ENCODE measurements around the gene DMD. TPM values are rescaled to one million over a fixed set of nuclear protein-coding genes. Genes with fewer than 3 reads are reported as not detected.

Gene DMD
- total RNA-seq, 1 donor from 2014 or later: 194 TPM

DNA sequence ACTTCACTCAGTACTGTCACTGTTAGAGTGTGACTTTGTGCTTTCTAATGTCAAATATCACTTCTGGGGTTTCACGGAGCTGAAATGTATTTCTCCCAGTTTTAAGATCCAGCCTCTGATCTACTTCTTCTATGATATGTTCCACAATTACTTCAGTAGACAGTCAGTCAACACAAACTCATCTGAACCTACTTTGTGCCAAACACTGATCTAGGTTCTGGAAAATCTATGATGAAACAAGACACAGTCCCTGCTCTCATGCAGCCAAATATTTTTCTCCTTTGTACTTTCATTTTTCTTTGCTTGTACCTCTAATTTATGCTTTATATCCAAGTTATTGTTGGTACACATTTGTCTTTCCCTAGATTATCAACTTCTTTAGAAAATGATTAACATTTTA lies 1498.2 kb downstream of the DMD start:
- DNase-seq (ENCODE audit: low spot score): no peak

DNA sequence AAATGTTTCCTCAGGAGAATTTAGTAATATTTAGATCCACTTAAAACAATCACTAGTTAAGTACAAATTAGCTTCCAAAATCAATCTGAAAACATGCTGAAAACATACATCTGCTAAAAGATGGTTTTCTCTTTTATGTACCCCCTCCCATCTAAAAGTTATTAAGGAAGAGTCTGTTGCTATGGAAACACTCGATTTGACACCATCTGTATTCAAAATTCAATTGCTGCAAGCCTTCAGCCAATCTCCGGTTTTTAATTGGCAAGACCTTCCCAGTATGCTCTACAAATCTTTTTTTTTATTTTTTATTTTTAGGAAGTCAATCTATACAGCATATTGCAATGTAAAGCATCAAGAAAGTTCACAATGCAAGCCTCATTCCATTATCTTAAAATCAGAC lies 1500.2 kb downstream of the DMD start:
- no peak for DNase-seq (ENCODE audit: low spot score)

DNA sequence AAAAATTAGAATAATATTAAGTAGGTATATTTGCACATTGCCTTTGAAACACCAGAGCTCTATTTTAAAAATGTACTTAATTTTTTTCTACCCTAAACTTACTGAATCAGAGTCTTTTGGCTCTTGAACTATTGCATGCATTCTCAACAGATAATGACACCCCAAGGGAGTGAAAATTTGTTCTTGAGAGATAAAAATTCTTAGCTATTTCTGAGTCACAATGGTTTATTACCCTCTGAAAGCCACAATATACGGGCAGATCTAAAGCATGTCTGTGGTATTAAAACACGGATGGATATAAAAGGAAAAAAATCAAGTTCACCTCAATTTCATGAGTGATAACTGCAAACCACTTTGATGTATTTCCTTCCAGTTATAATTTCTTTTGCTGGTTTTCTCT lies 1503.2 kb downstream of the DMD start:
- DNase-seq (ENCODE audit: low spot score): peak; percentile 46

DNA sequence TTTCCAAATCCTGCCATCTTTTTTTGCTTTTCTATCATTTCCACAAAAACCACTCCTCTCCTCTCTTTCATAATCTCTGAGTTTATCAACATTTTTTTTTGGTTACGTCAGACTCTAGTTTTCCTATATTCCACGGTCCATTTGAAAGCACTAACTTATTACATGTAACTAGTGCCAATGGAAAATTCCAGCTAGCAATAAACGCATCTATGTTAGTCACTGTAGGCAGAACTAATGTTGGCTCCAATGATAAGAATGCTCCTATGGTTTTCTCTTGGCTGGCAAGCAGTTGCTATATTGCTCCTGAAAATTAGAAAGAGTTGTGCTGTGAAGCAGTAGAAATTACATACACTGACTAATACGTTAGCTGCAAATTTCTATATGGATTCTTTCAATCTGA lies 1504.9 kb downstream of the DMD start:
- peak; percentile 2 for DNase-seq (ENCODE audit: low spot score)

DNA sequence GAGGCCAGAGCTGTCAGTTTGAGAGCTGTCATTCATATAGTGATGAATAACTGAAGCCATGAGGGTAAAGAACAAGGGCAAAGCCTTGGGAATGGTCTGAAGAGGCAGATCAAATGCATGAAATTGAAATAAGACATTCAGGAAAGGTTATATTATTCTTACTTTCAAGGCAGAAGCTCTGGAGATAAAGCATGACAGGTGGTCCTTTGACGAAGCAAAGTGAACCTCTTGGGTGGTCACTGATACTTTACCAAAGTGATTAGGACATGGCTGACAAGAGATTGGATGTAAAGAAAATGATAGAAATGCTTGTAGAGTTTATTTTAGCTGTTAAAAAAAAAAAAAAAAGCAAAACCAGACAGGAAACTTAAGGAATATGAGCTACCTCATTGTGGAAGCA lies 1505.5 kb downstream of the DMD start:
- DNase-seq (ENCODE audit: low spot score): no peak

DNA sequence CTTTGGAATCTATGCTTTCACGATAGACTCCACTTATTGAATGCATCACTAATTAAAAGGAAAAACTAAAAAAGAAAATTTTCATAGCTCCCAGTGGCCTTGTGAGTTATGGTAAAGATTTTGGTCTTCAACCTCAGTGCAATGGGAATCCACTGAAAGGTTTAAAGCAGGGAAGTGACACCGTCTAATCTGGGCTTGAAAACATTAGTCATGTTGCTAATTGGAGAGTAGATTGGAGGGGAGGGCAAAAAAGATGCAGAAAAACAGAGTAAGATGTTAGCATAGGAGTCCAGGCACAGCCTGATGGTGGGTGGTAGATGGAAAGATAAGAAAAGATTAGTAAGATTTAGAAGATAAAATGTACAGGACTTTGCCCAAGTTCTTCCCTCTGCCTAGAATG lies 1506.4 kb downstream of the DMD start:
- no peak for DNase-seq (ENCODE audit: low spot score)

DNA sequence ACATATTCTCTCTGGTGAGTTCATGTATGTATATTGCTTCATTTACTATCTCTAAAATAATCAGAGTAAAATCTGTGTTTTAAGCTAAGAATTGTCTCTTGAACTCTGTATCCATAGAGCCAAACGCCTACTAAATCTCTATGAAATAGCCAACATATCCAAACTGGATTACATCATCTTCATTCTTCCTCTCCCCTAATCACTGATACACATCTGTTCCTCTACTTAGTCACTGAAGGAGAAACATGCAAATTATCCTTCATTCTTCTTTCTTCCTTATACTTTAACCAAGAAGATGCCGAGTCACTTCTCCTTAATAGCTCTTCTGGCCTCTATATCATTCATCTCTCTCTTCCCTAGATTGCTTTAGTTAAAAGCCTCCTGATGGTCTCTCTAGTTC lies 1509.1 kb downstream of the DMD start:
- no peak for DNase-seq (ENCODE audit: low spot score)

DNA sequence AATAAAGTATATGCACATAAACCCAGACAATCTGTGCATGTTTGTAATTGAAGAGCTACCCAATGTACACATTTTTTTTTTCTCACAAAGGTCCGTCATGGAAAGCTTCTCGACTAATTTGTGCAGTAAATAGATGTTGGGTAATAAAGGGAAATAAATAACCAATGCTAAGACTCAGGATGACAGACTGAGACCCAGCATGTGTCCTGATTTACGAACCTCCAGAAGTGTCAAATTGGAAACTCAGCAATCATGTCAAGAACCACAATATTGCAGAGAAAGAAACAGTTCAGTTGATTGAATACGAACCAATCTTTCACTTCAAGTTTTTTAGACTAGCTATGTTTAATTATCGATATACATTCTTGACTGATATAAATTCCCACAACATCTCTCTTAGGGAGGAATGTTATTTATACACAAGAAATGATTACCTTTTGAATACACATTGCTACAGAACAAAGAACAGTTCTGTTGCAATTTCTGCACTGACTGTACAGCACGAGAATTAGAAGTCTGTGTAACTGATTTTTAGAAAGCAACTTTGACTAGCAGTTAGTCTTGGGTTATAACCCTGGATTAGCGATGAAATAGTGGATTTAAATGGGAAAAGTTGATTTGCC lies 1513.9 kb downstream of the DMD start:
- no peak for DNase-seq (ENCODE audit: low spot score)

DNA sequence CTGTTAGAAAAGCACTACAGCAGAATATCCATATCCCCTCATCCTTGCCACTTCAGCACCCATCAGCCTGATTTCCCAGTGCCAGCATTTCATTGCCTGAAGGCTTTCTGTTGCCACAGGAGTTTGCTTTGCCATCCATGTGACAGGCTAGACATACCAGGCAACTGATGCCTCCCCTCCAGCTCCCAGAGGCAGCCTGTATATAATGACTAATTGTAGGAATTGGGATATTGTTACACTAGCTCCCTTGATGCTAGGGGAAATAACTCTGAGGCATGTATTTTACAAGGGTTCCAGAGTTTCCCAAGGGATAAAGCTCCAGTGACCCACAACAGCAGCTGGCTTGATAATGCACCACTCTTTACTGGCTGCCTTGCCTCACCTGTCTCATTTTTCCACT lies 1531.5 kb downstream of the DMD start:
- no peak for DNase-seq (ENCODE audit: low spot score)

DNA sequence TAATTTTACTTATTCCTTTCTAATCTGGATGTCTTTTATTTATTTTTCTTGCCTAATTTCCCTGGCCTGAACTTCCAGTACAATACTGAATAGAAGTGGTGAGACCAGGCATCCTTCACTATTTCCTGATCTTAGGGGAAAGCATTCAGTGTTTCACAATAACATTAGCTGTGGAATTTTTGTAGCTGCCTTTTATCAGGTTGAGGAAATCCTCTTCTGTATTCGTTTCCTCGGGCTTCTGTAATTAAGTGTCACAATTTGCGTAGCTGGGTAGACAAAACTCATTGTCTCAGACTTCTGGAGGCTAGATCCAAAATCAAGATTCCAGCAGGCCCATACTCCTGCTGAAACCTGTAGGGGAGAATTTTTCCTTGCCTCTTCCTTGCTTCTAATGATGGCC lies 1541.1 kb downstream of the DMD start:
- no peak for DNase-seq (ENCODE audit: low spot score)

DNA sequence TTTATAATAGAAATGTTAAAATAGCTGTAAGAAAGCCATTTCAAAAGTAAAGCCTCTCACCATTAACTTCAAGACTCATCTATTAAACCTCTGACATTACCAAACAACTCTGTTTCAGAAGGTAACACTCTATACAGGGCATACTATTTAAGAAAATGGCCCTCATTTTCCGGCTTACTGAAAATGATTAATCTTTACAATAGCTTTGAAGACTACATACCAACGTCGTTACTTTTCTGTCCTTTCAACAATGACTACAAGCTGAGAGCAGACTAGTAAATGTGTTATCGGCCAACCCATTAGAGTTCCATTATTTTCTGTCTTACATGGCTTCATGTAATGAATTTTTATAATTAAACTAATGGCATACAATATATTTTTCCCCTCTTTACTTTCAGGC lies 1545.9 kb downstream of the DMD start:
- no peak for DNase-seq (ENCODE audit: low spot score)

DNA sequence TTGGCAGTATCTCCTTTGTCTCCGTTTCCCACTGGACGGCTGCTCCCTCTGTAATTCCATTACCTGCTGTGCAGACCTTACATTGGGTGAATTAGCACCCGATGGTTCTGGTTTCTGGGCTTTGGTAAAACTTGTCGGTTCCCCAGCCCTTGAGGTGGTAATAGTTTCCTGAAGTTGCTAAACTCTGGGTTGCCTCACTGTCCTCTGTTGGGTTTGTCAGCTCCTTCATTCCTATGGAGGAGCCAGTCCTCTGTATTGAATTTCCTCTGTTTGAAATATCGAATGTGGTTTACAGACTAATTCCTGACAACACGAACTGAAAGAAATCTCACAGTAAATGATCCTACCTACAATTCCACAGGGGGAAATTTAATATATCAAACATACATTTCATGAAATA lies 1548.2 kb downstream of the DMD start:
- DNase-seq (ENCODE audit: low spot score): no peak

DNA sequence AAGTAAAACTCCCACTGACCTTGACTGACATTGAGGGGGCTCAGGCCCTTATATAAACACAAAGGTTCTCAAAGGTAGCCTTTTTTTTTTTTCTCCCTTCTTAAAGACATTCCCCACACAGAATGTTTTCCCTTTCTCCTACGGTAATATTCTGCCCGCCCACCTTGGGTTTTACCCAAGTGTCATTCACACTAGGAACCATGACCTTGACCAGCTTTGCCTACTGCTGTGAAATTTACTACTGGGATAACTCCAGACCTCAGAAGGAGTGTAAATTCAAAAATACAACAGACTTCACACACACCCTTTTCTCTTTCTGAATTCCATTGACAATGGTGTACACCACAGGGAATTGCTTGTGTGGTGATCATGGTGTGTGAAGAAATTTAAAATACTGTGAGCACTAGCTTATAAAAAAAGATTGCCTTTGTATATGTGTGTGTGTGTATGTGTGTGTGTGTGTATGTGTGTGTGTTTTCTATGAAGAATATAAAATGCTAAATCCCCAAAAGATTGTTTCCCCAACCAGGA lies 1550.0 kb downstream of the DMD start:
- DNase-seq (ENCODE audit: low spot score): no peak

DNA sequence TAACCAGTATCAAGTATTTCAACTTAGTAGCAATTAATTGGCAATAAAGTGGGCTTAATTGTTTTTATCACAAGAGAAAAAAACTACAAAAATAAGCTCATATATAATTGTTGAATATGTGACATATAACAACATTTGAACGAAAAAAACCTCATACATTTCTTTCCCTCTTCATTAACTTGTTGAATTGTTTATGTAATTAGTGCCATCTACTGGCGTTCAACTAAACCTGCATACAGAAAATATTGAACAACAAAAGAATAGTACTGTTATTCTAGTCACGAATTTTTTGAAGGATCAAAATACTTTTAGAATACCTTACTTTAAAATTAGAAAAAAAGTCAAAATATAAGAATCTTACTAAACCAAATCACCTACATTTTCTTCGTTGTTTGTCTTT lies 1553.0 kb downstream of the DMD start:
- peak; percentile 14 for DNase-seq (ENCODE audit: low spot score)

DNA sequence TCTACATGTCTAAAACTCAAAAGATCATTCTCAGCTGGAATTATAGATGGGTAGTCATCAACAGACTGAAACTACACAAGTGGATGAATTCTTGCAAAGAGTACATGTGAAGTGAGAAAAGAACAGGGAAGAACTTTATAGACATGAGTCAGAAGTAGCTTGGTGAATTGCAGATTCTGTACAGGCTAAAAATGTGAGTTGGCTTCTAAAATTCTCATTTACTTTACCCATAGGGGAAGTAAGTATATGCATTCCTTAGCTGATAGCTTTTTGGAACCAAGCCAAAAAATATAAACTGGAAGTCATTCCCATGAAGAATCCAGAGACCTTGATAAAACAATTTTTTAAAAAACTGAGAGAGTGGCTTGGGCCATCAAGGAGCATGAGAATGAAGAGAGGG lies 1555.3 kb downstream of the DMD start:
- DNase-seq (ENCODE audit: low spot score): peak; percentile 12

DNA sequence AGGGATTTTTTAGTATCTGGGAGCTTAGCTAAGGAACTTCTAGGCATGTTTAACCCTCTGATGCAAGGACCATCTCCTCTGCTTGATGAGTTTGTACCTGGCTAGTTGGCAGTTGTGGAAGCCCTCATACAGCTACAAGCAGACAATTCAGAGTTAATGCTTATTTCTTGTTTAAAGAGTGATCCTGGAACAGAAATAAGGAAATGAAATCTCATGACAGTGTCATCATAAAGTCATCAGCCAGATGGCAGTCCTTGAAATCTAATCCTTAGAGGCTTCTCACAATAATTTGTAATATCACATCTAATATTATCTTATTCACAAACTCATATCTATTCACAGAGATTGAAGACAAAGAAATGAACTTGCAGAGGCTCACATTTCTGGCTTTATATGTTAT lies 1557.9 kb downstream of the DMD start:
- DNase-seq (ENCODE audit: low spot score): no peak

DNA sequence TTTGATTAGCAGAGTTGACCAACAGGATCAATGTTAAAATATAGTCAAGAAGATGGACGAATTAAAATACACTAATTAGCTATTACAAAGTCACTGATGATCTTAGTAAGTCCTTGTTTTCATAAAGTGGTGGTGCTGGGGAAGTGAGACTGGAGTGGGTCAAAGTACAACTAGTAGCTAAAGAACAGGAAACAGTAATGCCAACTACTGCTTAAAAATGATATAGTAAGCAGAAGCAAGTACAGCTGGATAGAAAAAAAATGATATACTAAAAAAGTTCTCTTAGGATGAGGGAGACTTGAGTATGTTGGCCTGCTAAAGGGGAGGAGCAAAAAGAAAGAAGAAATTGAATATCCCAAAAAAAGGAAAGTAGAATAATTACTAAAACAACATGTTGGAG lies 1558.7 kb downstream of the DMD start:
- DNase-seq (ENCODE audit: low spot score): no peak

DNA sequence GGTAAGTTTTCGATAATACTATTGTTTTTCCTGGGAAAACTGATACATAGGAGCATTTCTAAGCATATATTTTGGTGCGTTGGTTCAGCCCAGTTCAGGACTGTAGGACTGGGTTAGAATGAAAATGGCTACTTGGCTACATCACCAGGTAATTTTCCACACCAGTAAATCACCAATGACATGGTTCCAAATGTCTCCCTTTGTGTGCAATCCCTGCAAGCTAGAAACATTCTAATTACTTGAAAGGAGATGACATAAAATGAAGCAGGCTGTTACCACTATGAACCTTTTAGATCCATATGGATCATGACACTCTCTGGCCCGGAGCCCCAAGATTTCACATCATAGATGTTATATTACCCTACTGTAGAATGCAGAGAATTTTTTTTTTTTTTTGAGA lies 1562.1 kb downstream of the DMD start:
- DNase-seq (ENCODE audit: low spot score): no peak

DNA sequence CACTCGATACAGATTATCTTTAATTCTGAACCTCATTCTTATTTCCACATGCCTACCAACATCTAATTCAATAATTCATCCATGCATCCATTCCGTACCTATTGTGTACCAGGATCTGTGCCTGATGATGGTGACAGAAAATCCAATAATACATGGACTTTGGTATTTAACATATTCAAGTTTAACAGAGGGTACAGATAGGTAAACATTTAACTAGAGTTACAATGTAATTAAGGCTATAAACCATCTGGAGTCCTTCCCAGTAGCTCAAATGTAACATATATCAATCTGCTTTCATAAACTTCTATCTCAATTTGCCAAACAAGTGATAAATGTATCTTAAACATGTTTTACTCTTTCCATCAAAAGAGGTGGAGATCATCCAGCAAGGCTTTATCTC lies 1578.0 kb downstream of the DMD start:
- no peak for DNase-seq (ENCODE audit: low spot score)

DNA sequence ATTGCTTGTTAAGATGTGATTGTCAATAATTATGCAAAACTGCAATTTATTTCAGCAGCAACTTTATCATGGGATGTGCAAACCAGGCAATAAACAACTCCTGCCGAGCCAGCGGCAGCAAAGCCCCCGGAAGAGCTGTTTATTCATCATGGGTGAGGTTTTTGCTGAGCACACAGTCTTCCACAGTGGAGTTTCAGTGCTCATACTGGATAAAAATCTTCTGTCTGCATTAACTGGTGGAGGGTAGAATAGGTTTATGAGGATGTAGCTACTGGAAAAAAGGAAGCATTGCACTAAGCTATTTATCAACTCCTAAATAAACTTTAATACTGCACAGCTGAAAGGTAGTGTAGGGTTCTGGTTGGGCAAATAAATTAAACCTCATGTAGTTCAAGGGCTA lies 1582.2 kb downstream of the DMD start:
- DNase-seq (ENCODE audit: low spot score): peak; percentile 37

DNA sequence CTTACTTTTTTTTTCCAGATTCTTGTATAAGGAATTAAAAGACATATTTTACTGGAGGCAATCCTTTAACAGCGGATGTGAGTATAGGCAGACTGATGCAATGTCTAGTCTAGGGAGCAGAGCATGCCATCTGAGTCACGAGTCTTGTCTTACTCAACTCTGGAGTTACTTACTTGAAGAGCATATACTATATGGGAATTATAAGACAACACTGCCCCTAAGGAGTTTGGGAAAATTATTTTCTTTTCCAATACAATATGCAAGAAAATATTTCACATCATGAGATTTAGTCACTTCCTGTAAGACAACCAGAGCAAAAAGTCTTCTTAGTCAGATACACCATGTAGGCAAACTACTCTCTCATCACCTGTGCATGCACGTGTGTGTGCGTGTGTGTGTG lies 1602.2 kb downstream of the DMD start:
- peak; percentile 61 for DNase-seq (ENCODE audit: low spot score)

DNA sequence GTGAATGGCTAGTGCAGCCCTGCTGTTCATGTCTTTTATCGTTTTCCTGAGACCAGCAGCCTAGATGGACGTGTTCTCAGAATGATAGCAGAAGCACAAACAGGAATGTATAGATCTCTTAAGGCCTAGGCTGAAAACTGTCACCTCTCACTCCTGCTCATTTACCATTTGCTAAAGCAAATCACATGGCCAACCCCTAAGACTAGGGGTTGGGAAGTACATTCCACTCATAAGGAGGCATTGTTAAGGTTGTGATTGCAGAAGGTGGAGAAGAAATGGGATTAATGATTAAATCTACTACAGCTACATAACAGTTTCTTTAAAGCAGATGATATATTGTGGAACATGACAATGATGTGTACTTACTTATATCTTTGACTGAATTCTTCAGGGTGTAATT lies 1602.7 kb downstream of the DMD start:
- no peak for DNase-seq (ENCODE audit: low spot score)

DNA sequence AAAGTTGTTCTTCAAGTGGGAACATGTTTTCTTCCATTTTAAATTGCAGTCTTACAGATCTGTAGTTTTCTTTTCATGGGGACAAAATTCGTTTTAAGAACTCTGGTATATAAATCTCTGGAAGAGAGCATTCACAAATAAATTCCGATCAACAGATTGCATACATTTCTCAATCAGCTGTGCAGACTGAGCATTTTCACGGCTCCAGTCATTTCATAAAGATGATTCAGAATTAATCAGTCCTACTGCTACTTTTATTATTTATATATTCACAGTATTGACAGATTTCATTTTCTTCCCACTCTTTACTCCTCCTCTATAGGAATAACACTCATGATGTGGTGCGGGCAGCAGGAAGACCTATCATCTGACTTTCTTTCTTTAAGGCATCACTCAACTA lies 1604.6 kb downstream of the DMD start:
- DNase-seq (ENCODE audit: low spot score): no peak

DNA sequence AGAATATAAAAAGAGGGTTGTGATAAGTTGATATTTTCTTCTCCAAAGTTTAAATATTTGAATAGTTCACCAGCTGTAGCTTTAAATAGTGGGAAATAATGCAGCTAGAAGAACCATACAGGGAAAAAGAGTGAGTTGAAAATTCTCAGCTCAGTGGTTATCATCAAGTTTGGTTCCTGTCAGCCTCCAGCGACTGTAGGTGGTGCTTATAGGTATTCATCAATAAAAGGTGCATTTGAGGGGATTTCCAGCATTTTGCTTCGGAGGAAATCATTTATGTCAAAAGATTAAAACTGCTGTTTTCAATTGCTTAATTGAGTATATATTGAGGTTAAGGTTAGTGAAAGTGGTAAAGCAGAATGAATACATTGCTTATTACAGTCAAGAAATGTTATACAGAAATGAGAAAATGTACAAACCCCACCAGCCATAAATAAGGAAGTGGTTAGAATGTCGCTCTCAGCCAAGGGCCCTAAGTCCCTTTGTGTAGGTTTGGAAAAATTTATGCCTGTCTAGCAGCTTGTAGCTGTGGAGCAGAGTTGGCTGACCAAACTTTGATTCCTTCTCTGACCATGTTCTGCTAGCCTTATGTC lies 1606.6 kb downstream of the DMD start:
- DNase-seq (ENCODE audit: low spot score): no peak
